Activated CD4-positive, alpha-beta T cell treated with anti-CD3 and anti-CD28 coated beads, Interleukin-2, amount 50 U/mL, for 4 hours (primary cell): ENCODE data around the gene KIF27.
"Not testable (repeated sequence)": the region's sequence is repeated elsewhere in the genome, so short reads cannot be mapped to it uniquely, and the experiment has no call there.

Experiments used
- DNase-seq, 2 experiments: peaks; one replicate each; pipeline ENCODE4 v3.0.0-alpha.2; 2020

The KIF27 gene

DNA sequence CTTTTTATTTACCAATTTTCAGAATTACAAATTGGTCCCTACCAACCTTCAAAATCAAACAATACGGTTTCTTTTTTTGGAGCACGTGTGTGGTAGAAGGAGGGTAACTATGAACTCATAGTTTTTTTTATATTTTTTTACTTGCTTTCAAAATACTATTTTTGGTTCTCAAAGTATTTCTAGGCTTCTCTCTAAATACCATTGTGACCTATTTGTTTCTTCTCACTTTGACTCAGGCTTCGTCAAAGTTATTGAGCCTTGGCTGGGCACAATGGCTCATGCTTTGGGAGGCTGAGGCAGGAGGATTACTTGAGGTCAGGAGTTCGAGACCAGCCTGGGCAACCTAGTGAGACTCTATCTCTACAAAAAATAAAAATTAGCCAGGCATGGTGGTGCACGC, 11.6 kb upstream of the KIF27 start:
- DNase-seq, result no peak

DNA sequence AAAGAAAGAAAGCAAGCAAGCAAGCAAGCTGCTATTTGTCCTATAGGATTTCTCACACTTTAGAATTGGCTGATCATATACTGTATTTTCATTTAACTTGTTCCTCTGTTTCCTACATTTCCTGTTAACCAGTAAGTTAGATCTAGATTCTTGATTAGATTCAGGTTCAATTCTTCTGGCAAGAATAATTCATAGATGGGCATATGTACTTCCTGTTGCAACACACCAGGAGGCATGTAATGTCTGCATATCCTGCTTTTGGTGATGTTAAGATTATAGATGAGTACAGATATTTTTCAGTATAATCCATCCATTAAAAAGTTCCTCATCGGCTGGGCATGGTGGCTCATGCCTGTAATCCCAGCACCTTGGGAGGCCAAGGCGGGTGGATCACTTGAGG, 10.8 kb upstream of the KIF27 start:
- no peak for DNase-seq

DNA sequence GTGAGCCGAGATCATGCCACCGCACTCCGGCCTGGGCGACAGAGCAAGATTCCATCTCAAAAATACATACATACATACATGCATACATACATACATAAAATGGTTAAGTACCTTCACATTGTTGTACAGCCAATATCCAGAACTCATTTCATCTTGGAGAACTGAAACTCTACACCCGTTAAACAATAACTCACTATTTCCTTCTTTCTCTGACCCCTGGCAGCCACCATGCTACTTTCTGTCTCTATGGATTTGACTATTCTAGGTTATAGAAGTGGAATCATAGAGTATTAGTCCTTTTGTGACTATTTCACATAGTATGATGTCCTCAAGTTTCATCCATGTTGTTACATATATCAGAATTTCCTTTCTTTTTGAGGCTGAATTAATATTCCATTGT, 9.6 kb upstream of the KIF27 start:
- no peak for DNase-seq

DNA sequence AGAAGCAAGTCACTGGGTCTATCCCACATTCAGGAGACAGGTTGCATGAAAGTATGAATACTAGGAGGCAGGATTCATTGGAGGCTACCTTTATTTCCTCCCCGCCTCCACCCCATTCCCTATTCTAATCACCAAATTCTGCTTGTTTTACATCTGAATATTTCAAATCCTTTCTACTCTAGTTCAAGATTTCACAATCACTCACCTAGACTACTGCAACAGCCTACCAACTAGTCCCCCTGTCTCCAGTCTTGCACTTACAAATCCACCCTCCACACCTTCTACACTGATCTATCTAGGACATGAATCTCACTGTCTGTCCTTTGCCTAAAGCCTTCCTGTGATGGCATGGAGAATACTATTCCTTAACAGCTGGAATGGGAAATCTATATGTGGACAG, 6.4 kb upstream of the KIF27 start:
- DNase-seq, result no peak

GRCh38 chr9:83920469-83920926, 734 bp downstream of the KIF27 start:
- no peak for DNase-seq

DNA sequence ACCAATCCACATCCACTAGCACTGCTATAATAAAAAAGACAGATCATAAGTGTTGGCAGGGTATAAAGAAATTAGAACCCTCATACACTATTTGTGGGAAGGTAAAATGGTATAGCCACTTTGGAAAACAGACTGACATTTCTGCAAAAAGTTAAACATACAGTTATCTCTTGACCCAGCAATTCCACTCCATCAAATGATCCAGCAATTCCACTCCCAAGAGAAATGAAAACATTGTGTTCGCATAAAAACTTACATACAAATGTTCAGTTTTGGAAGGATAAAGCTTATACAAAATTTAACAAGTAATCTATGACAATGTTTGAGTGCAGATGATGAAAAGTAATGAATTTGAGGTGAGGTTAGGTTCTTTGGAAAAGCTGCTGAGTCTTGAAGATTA, 2.1 kb downstream of the KIF27 start:
- DNase-seq, result no peak

DNA sequence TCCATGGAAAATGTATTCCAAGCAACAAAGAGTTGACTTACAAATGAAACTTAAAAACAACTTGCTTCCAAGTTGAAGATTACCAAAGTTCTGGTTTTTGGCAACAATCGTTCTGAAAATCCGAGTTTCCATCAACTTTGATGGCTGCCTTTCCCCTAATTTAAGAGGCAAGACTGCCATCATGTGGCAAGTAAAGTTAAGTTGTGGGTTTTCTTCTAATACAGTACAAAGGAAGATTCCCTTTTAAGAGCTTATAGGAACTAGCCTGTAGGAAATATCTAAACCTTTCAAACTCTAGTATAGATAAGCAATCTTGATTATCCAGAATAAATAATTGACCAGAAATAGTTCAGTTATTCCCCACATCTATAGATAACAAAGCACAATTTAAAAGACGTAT, 9.0 kb downstream of the KIF27 start:
- not testable (repeated sequence) for DNase-seq

DNA sequence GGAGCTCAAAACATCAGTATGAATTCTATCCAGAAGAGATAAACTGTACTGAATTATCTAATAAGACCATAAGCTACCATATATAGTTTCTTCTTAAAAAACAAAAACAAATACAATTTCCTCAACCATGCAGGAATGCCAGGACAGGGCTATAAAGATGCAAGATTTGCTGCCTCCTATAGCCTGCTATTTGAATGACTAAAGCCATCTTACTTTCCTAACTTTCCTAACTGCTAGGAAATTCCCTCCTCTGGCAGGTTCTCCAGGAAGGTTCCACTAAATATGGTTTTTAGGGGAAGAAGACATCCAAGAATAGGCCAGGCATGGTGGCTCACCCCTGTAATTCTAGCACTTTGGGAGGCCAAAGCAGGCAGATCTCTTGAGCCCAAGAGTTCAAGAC, 15.1 kb downstream of the KIF27 start:
- no peak for DNase-seq

DNA sequence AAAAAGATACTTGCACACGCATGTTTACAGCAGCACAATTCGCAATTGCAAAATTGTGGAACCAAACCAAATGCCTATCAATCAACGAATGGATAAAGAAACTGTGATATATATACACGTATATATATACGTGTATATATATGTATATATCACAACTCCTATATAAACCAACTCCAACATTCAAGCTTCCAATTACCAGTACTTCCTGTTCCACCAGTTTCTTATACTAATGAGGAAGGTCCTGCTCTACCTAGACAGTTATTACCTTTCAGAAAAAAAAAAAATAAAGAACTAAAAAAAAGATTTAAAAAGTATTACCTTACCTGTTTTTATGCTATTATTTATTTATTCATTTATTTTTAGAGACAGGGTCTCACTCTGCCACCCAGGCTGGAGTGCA, 20.6 kb downstream of the KIF27 start:
- not testable (repeated sequence) for DNase-seq

DNA sequence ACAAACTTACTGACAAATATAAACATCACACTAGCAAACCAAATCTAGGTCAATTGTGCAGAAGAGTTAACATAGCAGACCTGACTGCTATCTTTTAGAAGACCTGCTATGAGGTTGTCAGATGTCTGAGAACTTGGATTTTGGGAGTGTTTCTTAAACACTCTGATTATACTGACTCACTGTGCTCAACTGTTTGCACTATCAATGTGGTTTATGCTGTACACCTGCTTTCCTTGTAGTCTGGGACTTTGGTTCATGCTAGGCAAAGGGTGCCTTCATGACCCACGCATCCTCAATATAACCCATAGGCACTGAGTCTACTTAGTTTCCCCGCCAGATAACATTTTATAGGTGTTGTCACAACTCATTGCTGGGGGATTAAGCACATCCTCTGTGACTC, 26.9 kb downstream of the KIF27 start:
- DNase-seq, result not testable (repeated sequence)

DNA sequence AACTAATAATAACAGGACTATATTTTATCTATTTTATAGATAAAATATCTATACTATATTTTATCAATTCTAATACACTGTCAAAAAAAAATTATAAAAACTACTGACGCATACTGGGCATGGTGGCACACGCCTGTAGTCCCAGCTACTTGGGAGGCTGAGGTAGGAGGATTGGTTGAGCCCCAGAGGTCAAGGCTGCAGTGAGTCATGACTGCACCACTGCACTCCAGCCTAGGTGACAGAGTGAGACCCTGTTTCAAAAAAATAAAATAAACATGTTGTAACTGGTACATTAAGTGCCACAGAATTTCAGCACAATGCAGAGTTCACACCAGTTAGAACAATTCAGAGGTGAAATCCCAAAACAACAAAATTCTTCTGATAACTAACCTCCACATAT, 34.7 kb downstream of the KIF27 start:
- not testable (repeated sequence) for DNase-seq

GRCh38 chr9:83885559-83886240, 35.5 kb downstream of the KIF27 start:
- not testable (repeated sequence) for DNase-seq

GRCh38 chr9:83881687-83882408, 39.4 kb downstream of the KIF27 start:
- not testable (repeated sequence) for DNase-seq

- not testable (repeated sequence) for DNase-seq
Measured at GRCh38 chr9:83875559-83875958, 45.7 kb downstream of the KIF27 start.

GRCh38 chr9:83849895-83850294, 71.3 kb downstream of the KIF27 start:
- not testable (repeated sequence) for DNase-seq

GRCh38 chr9:83837070-83837643, 84.1 kb downstream of the KIF27 start:
- DNase-seq, result not testable (repeated sequence)

DNA sequence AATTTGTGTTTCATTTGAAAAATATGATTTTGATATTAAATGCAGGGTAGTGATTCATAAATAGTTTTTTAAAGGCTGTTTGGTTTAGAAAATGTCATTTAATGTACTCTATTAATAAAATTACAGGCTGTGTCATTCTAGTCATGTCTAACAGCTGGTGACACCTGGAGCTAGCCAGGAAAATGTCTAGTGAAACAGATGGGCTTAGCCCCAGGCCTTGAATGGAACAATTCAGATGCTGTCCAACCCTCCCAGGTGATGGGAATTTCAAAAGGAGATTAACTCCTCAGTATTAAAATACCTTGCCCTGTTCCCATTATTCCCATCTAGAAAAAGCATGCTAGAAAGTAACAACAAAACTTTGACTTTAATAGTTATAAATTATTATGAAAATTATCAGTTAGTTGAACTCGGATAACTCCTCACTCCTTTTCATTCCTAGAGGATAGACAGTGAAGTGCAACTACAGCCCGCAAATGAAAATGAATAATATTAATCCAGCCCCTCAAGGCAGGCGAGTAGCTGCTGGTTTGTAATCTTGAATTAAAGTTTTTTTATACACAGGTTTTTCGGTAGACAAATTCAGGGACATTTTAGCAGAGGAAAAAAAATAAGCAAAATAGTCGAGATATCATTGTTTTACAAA, 90.7 kb downstream of the KIF27 start:
- DNase-seq, result not testable (repeated sequence)

GRCh38 chr9:83824986-83825623, 96.1 kb downstream of the KIF27 start:
- DNase-seq, result not testable (repeated sequence)

GRCh38 chr9:83817356-83818278, 103.6 kb downstream of the KIF27 start, which contains the start of gene GKAP1:
Gene GKAP1, minus strand, starts transcription at chr9:83817769. Its CDS starts 11,252 bp downstream, at chr9:83806517.
- peak; percentile 75 to 78 for DNase-seq

- DNase-seq, result peak; percentile 8 to 11
Measured at GRCh38 chr9:83817011-83817355, 104.2 kb downstream of the KIF27 start.

DNA sequence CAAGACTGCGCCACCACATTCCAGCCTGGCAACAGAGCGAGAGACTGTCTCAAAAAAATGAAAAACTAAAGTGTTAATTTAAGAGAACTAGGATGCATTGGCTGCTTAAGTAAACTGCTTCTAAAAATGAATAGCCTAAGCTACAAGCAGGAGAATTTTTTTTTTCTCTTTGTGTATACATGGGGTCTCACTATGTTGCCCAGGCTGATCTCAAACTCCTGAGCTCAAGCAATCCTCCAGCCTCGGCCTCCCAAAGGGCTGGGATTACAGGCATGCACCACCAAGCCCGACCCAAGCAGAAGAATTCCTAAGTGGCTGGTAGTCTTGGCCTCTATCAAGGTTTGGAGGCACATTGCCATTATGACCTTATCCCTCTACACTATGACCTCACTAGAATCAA, 106.1 kb downstream of the KIF27 start:
- DNase-seq, result not testable (repeated sequence)

GRCh38 chr9:83809213-83809612, 112.0 kb downstream of the KIF27 start:
- not testable (repeated sequence) for DNase-seq
